GM21717 (cell line): ENCODE measurements around the gene UTS2B.

Source experiments
- ATAC-seq: cut with Tn5 transposase; IDR thresholded peaks from one replicate; pipeline ENCODE4 v1.9.1; 2021; ENCODE audit warnings: mild to moderate bottlenecking, moderate library complexity; ENCODE audit not compliant: unreplicated experiment

Gene UTS2B

GRCh38 chr3:191328383-191328961, 1.9 kb downstream of the UTS2B start:
- no peak for ATAC-seq

GRCh38 chr3:191327526-191327925, 2.8 kb downstream of the UTS2B start:
- no peak for ATAC-seq

- ATAC-seq = no peak
Observed at GRCh38 chr3:191324936-191325335, 5.4 kb downstream of the UTS2B start.

GRCh38 chr3:191321019-191321767, 9.1 kb downstream of the UTS2B start:
- ATAC-seq = no peak

- no peak for ATAC-seq
Observed at GRCh38 chr3:191320316-191320715, 10.0 kb downstream of the UTS2B start.

- ATAC-seq = no peak
Observed at GRCh38 chr3:191316876-191317603, 13.3 kb downstream of the UTS2B start.

- ATAC-seq = no peak
Observed at GRCh38 chr3:191314109-191314728, 16.1 kb downstream of the UTS2B start.

GRCh38 chr3:191313296-191313695, 17.0 kb downstream of the UTS2B start:
- ATAC-seq = no peak

- no peak for ATAC-seq
Observed at GRCh38 chr3:191307341-191307740, 23.0 kb downstream of the UTS2B start.

GRCh38 chr3:191306428-191306827, 23.9 kb downstream of the UTS2B start:
- no peak for ATAC-seq

- ATAC-seq = no peak
Observed at GRCh38 chr3:191303596-191303995, 26.7 kb downstream of the UTS2B start.

- ATAC-seq = no peak
Observed at GRCh38 chr3:191302451-191302850, 27.9 kb downstream of the UTS2B start.

- ATAC-seq = no peak
Observed at GRCh38 chr3:191301782-191302411, 28.4 kb downstream of the UTS2B start.

- peak; percentile 77 for ATAC-seq
Observed at GRCh38 chr3:191301017-191301416, 29.3 kb downstream of the UTS2B start.

GRCh38 chr3:191300422-191300821, 29.9 kb downstream of the UTS2B start:
- peak; percentile 43 for ATAC-seq

GRCh38 chr3:191298846-191299245, 31.5 kb downstream of the UTS2B start:
- no peak for ATAC-seq

GRCh38 chr3:191296041-191296541, 34.2 kb downstream of the UTS2B start:
- peak; percentile 87 for ATAC-seq

GRCh38 chr3:191294291-191294690, 36.0 kb downstream of the UTS2B start:
- no peak for ATAC-seq

- no peak for ATAC-seq
Observed at GRCh38 chr3:191292243-191293015, 37.9 kb downstream of the UTS2B start.
